Astrocyte (in vitro differentiated cells and primary cell): Measurements from ENCODE around the gene PRM2. TPM values are rescaled to one million over a fixed set of nuclear protein-coding genes. Genes with fewer than 3 reads are reported as not detected.

Experiments used
- DNase-seq: peaks from one replicate; pipeline ENCODE4 v3.0.0-alpha.2; 2010; ENCODE audit warnings: low read depth
- FAIRE-seq: peaks from 2 replicates; lab custom pipeline; 2011; peaks lifted over from hg19 to GRCh38; lab: Jason Lieb, UNC
- H2AFZ ChIP-seq: 2 replicates; pipeline ENCODE4 v1.6.0; 2012; ENCODE audit warnings: low read depth, low read length, inconsistent platforms
- H3K27ac ChIP-seq: 2 replicates; pipeline ENCODE4 v1.5.1; 2011; ENCODE audit warnings: low read depth, low read length, inconsistent platforms
- H3K27me3 ChIP-seq: 2 replicates; pipeline ENCODE4 v1.6.0; 2011; ENCODE audit warnings: low read length, inconsistent platforms; ENCODE audit not compliant: insufficient read depth
- H3K36me3 ChIP-seq: 2 replicates; pipeline ENCODE4 v1.5.1; 2011; ENCODE audit warnings: low read length, inconsistent platforms; ENCODE audit not compliant: insufficient read depth
- H3K4me1 ChIP-seq: 2 replicates; pipeline ENCODE4 v1.5.1; 2011; ENCODE audit warnings: low read length, inconsistent platforms; ENCODE audit not compliant: insufficient read depth
- H3K4me2 ChIP-seq: 2 replicates; pipeline ENCODE4 v1.6.0; 2012; ENCODE audit warnings: low read length, inconsistent platforms
- H3K4me3 ChIP-seq: 2 replicates; pipeline ENCODE4 v1.5.1; 2011; ENCODE audit warnings: low read depth, mild to moderate bottlenecking, low read length, inconsistent platforms; ENCODE audit not compliant: insufficient read depth
- H3K79me2 ChIP-seq: 2 replicates; pipeline ENCODE4 v1.6.0; 2012; ENCODE audit warnings: mild to moderate bottlenecking, low read length, inconsistent platforms; ENCODE audit not compliant: insufficient read depth
- H3K9ac ChIP-seq: 2 replicates; pipeline ENCODE4 v1.6.0; 2012; ENCODE audit warnings: mild to moderate bottlenecking, low read length, inconsistent platforms
- H3K9me3 ChIP-seq: 2 replicates; pipeline ENCODE4 v1.5.1; 2012; ENCODE audit warnings: low read depth, mild to moderate bottlenecking, low read length, inconsistent platforms; ENCODE audit not compliant: insufficient read depth
- H4K20me1 ChIP-seq: 2 replicates; pipeline ENCODE4 v1.6.0; 2012; ENCODE audit warnings: low read length, inconsistent platforms; ENCODE audit not compliant: insufficient read depth
- H3K27ac Mint-ChIP-seq: one replicate; pipeline ENCODE4 v1.8.0; 2021; ENCODE audit warnings: mild to moderate bottlenecking, mixed read lengths; ENCODE audit not compliant: unreplicated experiment
- H3K27me3 Mint-ChIP-seq: one replicate; pipeline ENCODE4 v1.8.0; 2021; ENCODE audit warnings: low read depth, mixed read lengths; ENCODE audit not compliant: unreplicated experiment
- H3K36me3 Mint-ChIP-seq: one replicate; pipeline ENCODE4 v1.8.0; 2021; ENCODE audit warnings: low read depth, mixed read lengths; ENCODE audit not compliant: unreplicated experiment
- H3K4me1 Mint-ChIP-seq: one replicate; pipeline ENCODE4 v1.8.0; 2021; ENCODE audit warnings: low read depth, mixed read lengths; ENCODE audit not compliant: unreplicated experiment
- H3K4me3 Mint-ChIP-seq: one replicate; pipeline ENCODE4 v1.8.0; 2021; ENCODE audit warnings: mild to moderate bottlenecking, moderate library complexity, mixed read lengths; ENCODE audit not compliant: unreplicated experiment
- H3K9me3 Mint-ChIP-seq: one replicate; pipeline ENCODE4 v1.8.0; 2021; ENCODE audit warnings: mild to moderate bottlenecking, mixed read lengths; ENCODE audit not compliant: unreplicated experiment
- CTCF ChIP-seq: IDR thresholded peaks from 2 replicates; pipeline ENCODE4 v1.5.1; 2011; ENCODE audit warnings: low read depth, mild to moderate bottlenecking, inconsistent platforms, low read length, moderate library complexity; ENCODE audit not compliant: insufficient read depth
- EZH2 ChIP-seq: IDR thresholded peaks from 2 replicates; pipeline ENCODE4 v1.6.1; 2012; ENCODE audit warnings: mild to moderate bottlenecking, low read length, inconsistent platforms; ENCODE audit not compliant: insufficient read depth
- total RNA-seq: library from RNA; stranded (reverse); gene quantifications from 2 replicates; pipeline ENCODE4 v1.2.1, GENCODE V29; 2021

The PRM2 gene
- total RNA-seq, 1 donor from 2014 or later: not detected

GRCh38 chr16:11320170-11320569, 43.9 kb upstream of the PRM2 start:
- Histone ChIP-seq H3K36me3 (no peaks in the 10 kb centered on the region), H3K27me3 (no peaks in the 10 kb centered on the region), H3K4me3 (no peak overlapping the region), H3K79me2 (no peaks in the 10 kb centered on the region), H3K4me1 (peaks cover 17% of the 10 kb centered on the region), H3K27ac (no peak overlapping the region), H4K20me1 (no peaks in the 10 kb centered on the region), H2AFZ (no peak overlapping the region), H3K4me2 (no peak overlapping the region), H3K9me3 (no peaks in the 10 kb centered on the region), H3K9ac (no peak overlapping the region)
- TF ChIP-seq CTCF (no peak), EZH2 (no peak)
- peaks cover 5% of the 10 kb centered on the region for H3K27me3 Mint-ChIP-seq
- peaks cover 23% of the 10 kb centered on the region for H3K4me1 Mint-ChIP-seq
- DNase-seq (no peak), FAIRE-seq (no peak)
- no peaks in the 10 kb centered on the region for H3K9me3 Mint-ChIP-seq
- no peaks in the 10 kb centered on the region for H3K36me3 Mint-ChIP-seq
- no peak overlapping the region for H3K4me3 Mint-ChIP-seq
- no peak overlapping the region for H3K27ac Mint-ChIP-seq

- Histone ChIP-seq H3K27ac (no peak overlapping the region), H3K9ac (no peak overlapping the region), H3K4me3 (no peak overlapping the region), H3K36me3 (no peaks in the 10 kb centered on the region), H3K9me3 (no peaks in the 10 kb centered on the region), H3K4me1 (peaks cover 21% of the 10 kb centered on the region), H3K79me2 (no peaks in the 10 kb centered on the region), H3K4me2 (no peak overlapping the region), H2AFZ (no peak overlapping the region), H4K20me1 (no peaks in the 10 kb centered on the region), H3K27me3 (no peaks in the 10 kb centered on the region)
- H3K9me3 Mint-ChIP-seq: no peaks in the 10 kb centered on the region
- no peak overlapping the region for H3K4me3 Mint-ChIP-seq
- H3K27ac Mint-ChIP-seq: no peak overlapping the region
- H3K36me3 Mint-ChIP-seq: no peaks in the 10 kb centered on the region
- FAIRE-seq: no peak
- no peak for DNase-seq
- H3K27me3 Mint-ChIP-seq: peaks cover under 1% of the 10 kb centered on the region
- TF ChIP-seq CTCF (no peak), EZH2 (no peak)
- peaks cover 26% of the 10 kb centered on the region for H3K4me1 Mint-ChIP-seq
These were observed 43.4 kb upstream of the PRM2 start for GRCh38 chr16:11319529-11320146.

- no peak overlapping the region for H3K27ac Mint-ChIP-seq
- Histone ChIP-seq H3K27me3 (no peaks in the 10 kb centered on the region), H4K20me1 (no peaks in the 10 kb centered on the region), H3K9me3 (no peaks in the 10 kb centered on the region), H3K4me2 (no peak overlapping the region), H3K4me3 (no peak overlapping the region), H2AFZ (no peak overlapping the region), H3K4me1 (peaks cover 29% of the 10 kb centered on the region), H3K9ac (no peak overlapping the region), H3K27ac (no peak overlapping the region), H3K79me2 (no peaks in the 10 kb centered on the region), H3K36me3 (no peaks in the 10 kb centered on the region)
- H3K9me3 Mint-ChIP-seq: no peaks in the 10 kb centered on the region
- no peak overlapping the region for H3K4me3 Mint-ChIP-seq
- H3K4me1 Mint-ChIP-seq: peaks cover 33% of the 10 kb centered on the region
- H3K36me3 Mint-ChIP-seq: no peaks in the 10 kb centered on the region
- FAIRE-seq (no peak), DNase-seq (no peak)
- H3K27me3 Mint-ChIP-seq: no peaks in the 10 kb centered on the region
- TF ChIP-seq CTCF (no peak), EZH2 (no peak)
These were observed 42.5 kb upstream of the PRM2 start for GRCh38 chr16:11318817-11319216.
